ENCODE results near the gene MPRIP. TPM values are rescaled to one million over a fixed set of nuclear protein-coding genes. Genes with fewer than 3 reads are reported as not detected.
"Not testable (repeated sequence)": the region's sequence is repeated elsewhere in the genome, so short reads cannot be mapped to it uniquely, and the experiment has no call there.

Gene MPRIP
- total RNA-seq = 100 to 1,000 TPM in 8 of 9 donors, 10 to 100 TPM in 1; 88.5 to 234 (median 158) TPM
- polyA plus RNA-seq = 100 to 1,000 TPM; 174 to 231 (median 176) TPM
- long read RNA-seq, donor 1, full-length matches to known transcripts = 3 of 10 reads
- long read RNA-seq, donor 1, partial matches to known transcripts = 7 of 10 reads
- long read RNA-seq, donor 1, other reads (novel, unspliced or antisense) = 0 of 10 reads
- long read RNA-seq, donor 2, partial matches to known transcripts = 25 of 26 reads
- long read RNA-seq, donor 2, other reads (novel, unspliced or antisense) = 0 of 26 reads
- long read RNA-seq, donor 3, partial matches to known transcripts = 0 of 2 reads
- long read RNA-seq, donor 3, other reads (novel, unspliced or antisense) = 0 of 2 reads
- long read RNA-seq, donor 4, partial matches to known transcripts = 6 of 15 reads
- long read RNA-seq, donor 4, other reads (novel, unspliced or antisense) = 9 of 15 reads
- long read RNA-seq, donor 5, full-length matches to known transcripts = 89 of 209 reads
- long read RNA-seq, donor 5, partial matches to known transcripts = 58 of 209 reads
- long read RNA-seq, donor 5, other reads (novel, unspliced or antisense) = 62 of 209 reads
- long read RNA-seq, donor 6, partial matches to known transcripts = 13 of 19 reads
- long read RNA-seq, donor 6, other reads (novel, unspliced or antisense) = 6 of 19 reads
- long read RNA-seq, donor 7, partial matches to known transcripts = 6 of 7 reads
- long read RNA-seq, donor 7, other reads (novel, unspliced or antisense) = 0 of 7 reads
- long read RNA-seq, donor 8, full-length matches to known transcripts = 3 of 13 reads
- long read RNA-seq, donor 8, partial matches to known transcripts = 10 of 13 reads
- long read RNA-seq, donor 8, other reads (novel, unspliced or antisense) = 0 of 13 reads
- long read RNA-seq, donor 9, partial matches to known transcripts = 5 of 5 reads
- long read RNA-seq, donor 9, other reads (novel, unspliced or antisense) = 0 of 5 reads
- long read RNA-seq, donor 10 = 0 reads

- H3K27me3 ChIP-seq = no peaks in the 10 kb centered on the region
- no peaks in the 10 kb centered on the region for H3K9me3 ChIP-seq (replicated peaks in 1 of 3)
- intact Hi-C loops (cut with DNase I) = no loop called here
- peaks cover 33 to 51% of the 10 kb centered on the region in 2 donors for H3K4me1 ChIP-seq (replicated peaks in 1 of 2)
- 0 to 1% (median 0%) methylated on average over 22 to 67 of the region's 67 CpGs; no CpG with 5 or more reads in 1 of the 4 donors for WGBS, 4 donors
- TF ChIP-seq, protein P1, sequence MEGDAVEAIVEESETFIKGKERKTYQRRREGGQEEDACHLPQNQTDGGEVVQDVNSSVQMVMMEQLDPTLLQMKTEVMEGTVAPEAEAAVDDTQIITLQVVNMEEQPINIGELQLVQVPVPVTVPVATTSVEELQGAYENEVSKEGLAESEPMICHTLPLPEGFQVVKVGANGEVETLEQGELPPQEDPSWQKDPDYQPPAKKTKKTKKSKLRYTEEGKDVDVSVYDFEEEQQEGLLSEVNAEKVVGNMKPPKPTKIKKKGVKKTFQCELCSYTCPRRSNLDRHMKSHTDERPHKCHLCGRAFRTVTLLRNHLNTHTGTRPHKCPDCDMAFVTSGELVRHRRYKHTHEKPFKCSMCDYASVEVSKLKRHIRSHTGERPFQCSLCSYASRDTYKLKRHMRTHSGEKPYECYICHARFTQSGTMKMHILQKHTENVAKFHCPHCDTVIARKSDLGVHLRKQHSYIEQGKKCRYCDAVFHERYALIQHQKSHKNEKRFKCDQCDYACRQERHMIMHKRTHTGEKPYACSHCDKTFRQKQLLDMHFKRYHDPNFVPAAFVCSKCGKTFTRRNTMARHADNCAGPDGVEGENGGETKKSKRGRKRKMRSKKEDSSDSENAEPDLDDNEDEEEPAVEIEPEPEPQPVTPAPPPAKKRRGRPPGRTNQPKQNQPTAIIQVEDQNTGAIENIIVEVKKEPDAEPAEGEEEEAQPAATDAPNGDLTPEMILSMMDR (IDR thresholded peaks at IDR 0.05) = no peak
- no peak for TF ChIP-seq POLR2A (IDR thresholded peaks at IDR 0.05)
- DNase-seq = no peak
- peak within 1 kb of the TSS; percentile 61 to 95 (median 86) for H3K27ac ChIP-seq
- H3K4me3 ChIP-seq = peak within 1 kb of the TSS; percentile 32 to 93 (median 59)
- no peaks in the 10 kb centered on the region for H3K36me3 ChIP-seq (replicated peaks in 1 of 2)
These were observed at the start of gene MPRIP for GRCh38 chr17:17042384-17042736. Gene MPRIP (plus strand): TSS chr17:17042457. CDS start chr17:17042849, 392 bp downstream.

- H3K9me3 ChIP-seq (replicated peaks in 1 of 3) = no peaks in the 10 kb centered on the region
- 78 to 94% (median 87%) methylated on average over 2 of the region's 2 CpGs for WGBS, 4 donors
- no peak overlapping the region for H3K4me3 ChIP-seq
- H3K27me3 ChIP-seq = no peaks in the 10 kb centered on the region
- H3K36me3 ChIP-seq (replicated peaks in 1 of 2) = no peaks in the 10 kb centered on the region
- intact Hi-C loops (cut with DNase I) = loop anchor here in 1 of 2 donors (5.0 kb wide), 1 partner anchor 457 kb away; no protein-coding TSS in a partner anchor
- TF ChIP-seq POLR2A (IDR thresholded peaks at IDR 0.05) = no peak
- TF ChIP-seq, protein P1 (IDR thresholded peaks at IDR 0.05) = no peak
- DNase-seq = no peak
- no peaks in the 10 kb centered on the region for H3K4me1 ChIP-seq (replicated peaks in 1 of 2)
- no peak overlapping the region for H3K27ac ChIP-seq
These were observed 47.6 kb upstream of the MPRIP start for GRCh38 chr17:16994631-16995030.

DNA sequence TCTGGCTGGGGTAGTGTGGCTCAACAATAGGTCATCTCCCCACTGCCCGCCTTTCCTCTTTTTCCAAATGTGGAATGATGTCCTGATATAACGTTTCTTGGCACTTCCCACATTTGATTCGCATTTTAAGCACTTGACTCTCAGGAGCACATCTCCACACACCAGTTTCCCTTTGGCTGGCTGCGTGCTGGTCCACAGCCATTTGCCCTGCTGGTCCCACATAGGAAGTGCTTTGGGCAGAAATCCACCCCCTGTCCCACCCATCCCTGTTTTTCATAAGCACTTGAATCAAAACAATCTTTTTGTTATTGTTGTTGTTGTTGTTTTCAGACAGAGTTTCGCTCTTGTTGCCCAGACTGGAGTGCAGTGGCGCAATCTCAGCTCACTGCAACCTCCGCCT is 46.3 kb upstream of the MPRIP start:
- Histone ChIP-seq H3K36me3 (replicated peaks in 1 of 2) (no peaks in the 10 kb centered on the region), H3K9me3 (replicated peaks in 1 of 3) (no peaks in the 10 kb centered on the region), H3K27ac (no peak overlapping the region), H3K4me1 (replicated peaks in 1 of 2) (no peaks in the 10 kb centered on the region), H3K4me3 (no peak overlapping the region), H3K27me3 (no peaks in the 10 kb centered on the region)
- WGBS, 4 donors = 83 to 89% (median 87%) methylated on average over 7 of the region's 7 CpGs
- intact Hi-C loops (cut with DNase I) = no loop called here
- TF ChIP-seq, protein P1 (IDR thresholded peaks at IDR 0.05) = no peak
- TF ChIP-seq POLR2A (IDR thresholded peaks at IDR 0.05) = no peak
- no peak for DNase-seq

GRCh38 chr17:16996726-16997125 is 45.5 kb upstream of the MPRIP start:
- H3K27ac ChIP-seq; DNase-seq; H3K4me3 ChIP-seq; intact Hi-C loops (cut with DNase I); H3K27me3 ChIP-seq; H3K36me3 ChIP-seq (replicated peaks in 1 of 2); H3K9me3 ChIP-seq (replicated peaks in 1 of 3); H3K4me1 ChIP-seq (replicated peaks in 1 of 2): not testable (repeated sequence)
- WGBS, 4 donors = 88 to 92% (median 89%) methylated on average over 11 of the region's 11 CpGs; no CpG with 5 or more reads in 1 of the 4 donors
